Panc1 (cell line): ENCODE results near the gene INCA1. TPM values are rescaled to one million over a fixed set of nuclear protein-coding genes. Genes with fewer than 3 reads are reported as not detected.

Experiments used
- ATAC-seq: fragments of 200-7000 bp; cut with Tn5 transposase; 2 replicates; pipeline ENCODE4 v1.9.1; 2020; ENCODE audit warnings: mild to moderate bottlenecking, moderate library complexity
- BruUV-seq: library from RNA; stranded (reverse); fragments of 400-500 nt; replicated peaks from 2 replicates; lab custom pipeline; 2021; lab: Mats Ljungman, UMichigan
- CTCF ChIA-PET: fragments of 300-600 bp; sonication (Branson Sonifier 250); formaldehyde crosslinking; loops from one replicate; lab custom pipeline; 2022; ENCODE audit warnings: antibody characterized with exemption; lab: Charles Lee
- POLR2A ChIA-PET: fragments of 300-600 bp; sonication (Branson Sonifier 250); formaldehyde crosslinking; loops from one replicate; lab custom pipeline; 2022; ENCODE audit warnings: antibody characterized with exemption; lab: Charles Lee
- DNase-seq: peaks from one replicate; pipeline ENCODE4 v3.0.0-alpha.2; 2010; ENCODE audit warnings: low read depth, low spot score
- H3K27ac ChIP-seq: 2 replicates; pipeline ENCODE4 v1.5.1; 2011; ENCODE audit warnings: mild to moderate bottlenecking, low read length, inconsistent platforms
- H3K27me3 ChIP-seq: fragments of 200-500 bp; sonication (Bioruptor generic); 2 replicates; pipeline ENCODE4 v1.6.0; 2014; ENCODE audit warnings: low read length, inconsistent platforms; ENCODE audit not compliant: control insufficient read depth, insufficient read depth
- H3K36me3 ChIP-seq: fragments of 200-500 bp; sonication (Bioruptor generic); 2 replicates; pipeline ENCODE4 v1.5.1; 2014; ENCODE audit warnings: inconsistent platforms, mild to moderate bottlenecking, low read length, moderate library complexity; ENCODE audit not compliant: control insufficient read depth, insufficient read depth
- H3K4me1 ChIP-seq: 2 replicates; pipeline ENCODE4 v1.5.1; 2011; ENCODE audit warnings: inconsistent platforms, mild to moderate bottlenecking, low read length, moderate library complexity; ENCODE audit not compliant: control insufficient read depth, insufficient read depth
- H3K4me3 ChIP-seq, 2 experiments: 2 replicates each; pipeline ENCODE4 v1.5.1; 2011 to 2012; ENCODE audit warnings: low read depth in 2 of 2, low read length in 2 of 2, mild to moderate bottlenecking in 2 of 2, inconsistent platforms in 1 of 2, moderate library complexity in 1 of 2
- H3K9me3 ChIP-seq: fragments of 200-500 bp; sonication (Bioruptor generic); 2 replicates; pipeline ENCODE4 v1.5.1; 2014; ENCODE audit warnings: low read depth, mild to moderate bottlenecking, inconsistent platforms, low read length, moderate library complexity; ENCODE audit not compliant: control insufficient read depth, insufficient read depth
- CTCF ChIP-seq: fragments of 450-650 bp; IDR thresholded peaks from 2 replicates; pipeline ENCODE4 v1.5.1; 2017; ENCODE audit warnings: mild to moderate bottlenecking
- POLR2AphosphoS5 ChIP-seq: IDR thresholded peaks from 2 replicates; pipeline ENCODE4 v1.6.1; 2012; ENCODE audit warnings: mild to moderate bottlenecking, low read depth, low read length, moderate library complexity
- REST ChIP-seq, 2 experiments: IDR thresholded peaks; 2 replicates each; pipeline ENCODE4 v1.6.1; 2011 to 2012; ENCODE audit warnings: low read depth in 2 of 2, control low read depth in 1 of 2, low read length in 1 of 2, mild to moderate bottlenecking in 1 of 2, moderate library complexity in 1 of 2; ENCODE audit not compliant: insufficient read depth in 1 of 2
- SIN3A ChIP-seq: IDR thresholded peaks from 2 replicates; pipeline ENCODE4 v1.6.1; 2012; ENCODE audit warnings: low read depth, mild to moderate bottlenecking, low read length, moderate library complexity, borderline replicate concordance; ENCODE audit not compliant: insufficient read depth
- TCF7L2 ChIP-seq: IDR thresholded peaks from 2 replicates; pipeline ENCODE4 v1.6.1; 2011; ENCODE audit warnings: mild to moderate bottlenecking, low read depth, low read length, inconsistent platforms
- in situ Hi-C: cut with HindIII; loops from 2 replicates; pipeline ENCODE4 v1.10.0; 2016; ENCODE audit warnings: low sequenced_read_pairs, low pct_unique_long_range_greater_than_20kb
- intact Hi-C: fragments of 100-400 bp; cut with micrococcal nuclease; formaldehyde crosslinking; loops from one replicate; pipeline ENCODE4 v1.10.0; 2022; ENCODE audit not compliant: unreplicated experiment
- total RNA-seq: library from RNA; stranded (reverse); gene quantifications from one replicate; pipeline ENCODE4 v1.2.1, GENCODE V29; 2021; ENCODE audit not compliant: unreplicated experiment

INCA1 gene
- total RNA-seq, 1 experiment from 2014 or later = 1.7 TPM

- in situ Hi-C loops = no loop called here
- no peaks in the 10 kb centered on the region for H3K36me3 ChIP-seq
- no peak for TF ChIP-seq SIN3A
- no peak for TF ChIP-seq REST (IDR thresholded peaks at IDR 0.05; ENCODE audit: insufficient read depth in 1 of 2, low read depth in 2 of 2, low read length in 1 of 2)
- no peak for TF ChIP-seq CTCF
- TF ChIP-seq TCF7L2 = no peak
- no peak for TF ChIP-seq POLR2AphosphoS5
- BruUV-seq = no TSS peak
- CTCF ChIA-PET = no interaction called here
- no peak for ATAC-seq
- no peaks in the 10 kb centered on the region for H3K9me3 ChIP-seq
- H3K27ac ChIP-seq = no peak overlapping the region
- POLR2A ChIA-PET = interaction anchor here (0.6 kb wide), 1 partner anchor 18 kb away, joined by 16 read pairs; no protein-coding TSS in a partner anchor
- intact Hi-C loops = no loop called here
- no peak overlapping the region for H3K4me3 ChIP-seq
- peaks cover 16% of the 10 kb centered on the region for H3K4me1 ChIP-seq
- no peaks in the 10 kb centered on the region for H3K27me3 ChIP-seq
- no peak for DNase-seq
Observed at GRCh38 chr17:4955091-4955490, 42.2 kb downstream of the INCA1 start.

GRCh38 chr17:4953451-4953961, 43.8 kb downstream of the INCA1 start:
- ChIA-PET CTCF (no interaction called here), POLR2A (no interaction called here)
- in situ Hi-C loops = no loop called here
- 0 out of 2 replicates have a peak overlapping the region, but pooled peaks have one; percentile 23 for H3K27ac ChIP-seq
- no peak for ATAC-seq
- no peaks in the 10 kb centered on the region for H3K27me3 ChIP-seq
- no peaks in the 10 kb centered on the region; the same call in 1 of the 2 replicates for H3K36me3 ChIP-seq
- intact Hi-C loops = no loop called here
- H3K4me3 ChIP-seq = no peak overlapping the region
- DNase-seq = no peak
- no peaks in the 10 kb centered on the region for H3K9me3 ChIP-seq
- TF ChIP-seq SIN3A (no peak), POLR2AphosphoS5 (no peak), TCF7L2 (no peak), REST (IDR thresholded peaks at IDR 0.05; ENCODE audit: insufficient read depth in 1 of 2, low read depth in 2 of 2, low read length in 1 of 2) (no peak), CTCF (no peak)
- H3K4me1 ChIP-seq = peaks cover 16% of the 10 kb centered on the region
- BruUV-seq = no TSS peak
